HL-60 (cell line): Measurements from ENCODE around the gene ZBTB34.

Source experiments
- DNase-seq, 2 experiments: peaks; one replicate each; pipeline ENCODE4 v3.0.0-alpha.2; 2010 to 2020; ENCODE audit warnings: low read depth in 1 of 2, low spot score in 1 of 2
- H3K27ac ChIP-seq: fragments of 250-450 bp; sonication (Bioruptor Pico); replicated peaks from 2 replicates; pipeline ENCODE4 v1.5.1; 2020; ENCODE audit warnings: mild to moderate bottlenecking, moderate library complexity
- H3K27me3 ChIP-seq: fragments of 250-450 bp; sonication (Bioruptor Pico); 2 replicates; pipeline ENCODE4 v1.5.1; 2021; ENCODE audit warnings: mild to moderate bottlenecking, moderate library complexity; ENCODE audit not compliant: insufficient read depth, poor library complexity, severe bottlenecking
- H3K4me3 ChIP-seq: replicated peaks from 2 replicates; pipeline ENCODE4 v1.5.1; 2011; ENCODE audit warnings: mild to moderate bottlenecking, control low read depth, low read length; ENCODE audit not compliant: insufficient read depth
- CTCF ChIP-seq: IDR thresholded peaks from one replicate; pipeline ENCODE4 v1.5.1; 2011; ENCODE audit warnings: low read length, control low read depth, inconsistent platforms; ENCODE audit not compliant: insufficient read depth
- GABPA ChIP-seq: IDR thresholded peaks from 2 replicates; pipeline ENCODE4 v1.6.1; 2012; ENCODE audit warnings: low read depth
- POLR2AphosphoS5 ChIP-seq: IDR thresholded peaks from 2 replicates; pipeline ENCODE4 v1.6.1; 2012; ENCODE audit warnings: low read depth
- REST ChIP-seq: IDR thresholded peaks from 2 replicates; pipeline ENCODE4 v1.6.1; 2012; ENCODE audit warnings: low read depth; ENCODE audit not compliant: insufficient replicate concordance
- SPI1 ChIP-seq: IDR thresholded peaks from 2 replicates; pipeline ENCODE4 v1.6.1; 2012; ENCODE audit warnings: low read depth, mild to moderate bottlenecking, borderline replicate concordance

The ZBTB34 gene

DNA sequence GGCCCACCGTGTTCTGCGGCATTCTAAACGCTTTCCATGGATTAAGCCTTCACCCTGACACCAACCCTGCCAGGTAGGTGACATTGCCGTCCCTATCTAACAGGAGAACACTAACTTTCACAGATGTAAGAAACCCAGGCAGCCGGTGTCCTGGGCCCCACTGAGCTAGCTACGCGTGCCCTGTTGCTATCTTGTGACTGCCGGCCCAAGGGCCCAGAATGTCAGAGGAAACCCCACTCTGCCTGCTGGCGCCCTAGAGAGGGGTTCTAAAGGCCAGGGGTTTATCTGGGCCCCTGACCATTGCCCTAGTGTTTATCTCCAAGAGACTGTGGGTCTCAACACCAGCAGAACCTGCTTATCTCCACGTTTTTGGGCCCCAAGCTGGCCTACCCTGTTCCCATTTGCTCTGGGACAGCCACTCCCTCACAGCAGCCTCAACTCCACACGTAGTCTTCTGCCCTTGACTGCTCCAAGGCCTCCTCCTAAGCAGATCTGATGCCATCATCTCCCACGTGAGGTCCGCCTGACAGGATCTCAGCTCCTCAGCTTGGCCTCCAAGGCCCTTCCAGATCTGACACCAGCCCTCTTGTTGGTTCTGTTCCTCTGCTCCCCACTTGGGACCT is 18.1 kb upstream of the ZBTB34 start:
- no peak for DNase-seq
- TF ChIP-seq REST, result no peak
- TF ChIP-seq GABPA, result no peak
- TF ChIP-seq POLR2AphosphoS5, result no peak
- TF ChIP-seq SPI1, result no peak
- TF ChIP-seq CTCF, result no peak

DNA sequence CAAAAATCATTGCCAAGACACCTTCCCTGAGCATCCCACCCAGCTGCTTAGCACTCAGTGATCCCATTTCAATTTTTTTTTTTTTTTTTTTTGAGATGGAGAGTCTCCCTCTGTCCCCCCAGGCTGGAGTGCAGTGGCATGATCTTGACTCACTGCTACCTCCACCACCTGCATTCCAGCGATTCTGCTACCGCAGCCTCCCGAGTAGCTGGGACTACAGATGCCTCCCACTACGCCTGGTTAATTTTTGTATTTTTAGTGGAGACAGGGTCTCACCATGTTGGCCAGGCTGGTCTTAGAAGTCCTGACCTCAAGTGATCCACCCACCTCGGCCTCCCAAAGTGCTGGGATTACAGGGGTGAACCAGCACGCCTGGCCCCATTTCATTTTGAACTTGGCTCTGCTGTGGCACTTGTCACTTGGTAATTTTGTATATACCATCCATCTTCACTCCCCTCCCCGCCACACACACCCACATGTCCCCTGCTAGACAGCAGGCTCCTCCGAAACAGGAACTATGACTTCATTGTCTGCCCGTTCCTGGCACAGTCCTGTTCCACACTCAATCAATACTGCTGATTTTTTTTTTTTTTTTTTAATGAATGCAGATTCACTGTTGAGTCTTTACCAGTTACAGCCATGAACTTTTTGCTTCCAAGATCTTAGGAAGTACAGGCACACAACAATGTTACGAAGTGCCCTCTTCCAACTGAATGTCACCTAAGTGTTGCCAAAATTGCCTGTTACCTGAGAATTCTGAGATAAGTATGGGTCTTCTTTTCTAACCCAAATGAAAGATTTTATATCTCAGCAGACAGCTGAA is 17.3 kb upstream of the ZBTB34 start:
- TF ChIP-seq CTCF, result no peak
- TF ChIP-seq POLR2AphosphoS5, result no peak
- no peak for TF ChIP-seq GABPA
- TF ChIP-seq SPI1, result no peak
- no peak for TF ChIP-seq REST
- H3K4me3 ChIP-seq, result no peak overlapping the region

More for the DNA sequence above, 18.1 kb upstream of the ZBTB34 start:
- Histone ChIP-seq H3K27ac (no peak overlapping the region), H3K4me3 (no peak overlapping the region), H3K27me3 (no peaks in the 10 kb centered on the region)

GRCh38 chr9:126844085-126844484 is 16.4 kb upstream of the ZBTB34 start:
- Histone ChIP-seq H3K27me3 (no peaks in the 10 kb centered on the region), H3K27ac (no peak overlapping the region), H3K4me3 (no peak overlapping the region)
- no peak for DNase-seq
- TF ChIP-seq CTCF, result no peak
- TF ChIP-seq REST, result no peak
- no peak for TF ChIP-seq SPI1
- no peak for TF ChIP-seq POLR2AphosphoS5
- no peak for TF ChIP-seq GABPA

More for the DNA sequence above, 17.3 kb upstream of the ZBTB34 start:
- H3K27ac ChIP-seq, result no peak overlapping the region
- no peaks in the 10 kb centered on the region for H3K27me3 ChIP-seq
- peak in 1 of 2 experiments; percentile 17 for DNase-seq
